GM18502 (cell line): ENCODE results near the gene LCMT1.
"Not testable (repeated sequence)": the region's sequence is repeated elsewhere in the genome, so short reads cannot be mapped to it uniquely, and the experiment has no call there.

Experiments used
- ATAC-seq: cut with Tn5 transposase; IDR thresholded peaks from one replicate; pipeline ENCODE4 v1.9.1; 2021; ENCODE audit warnings: mild to moderate bottlenecking; ENCODE audit not compliant: unreplicated experiment, poor library complexity

Gene LCMT1

DNA sequence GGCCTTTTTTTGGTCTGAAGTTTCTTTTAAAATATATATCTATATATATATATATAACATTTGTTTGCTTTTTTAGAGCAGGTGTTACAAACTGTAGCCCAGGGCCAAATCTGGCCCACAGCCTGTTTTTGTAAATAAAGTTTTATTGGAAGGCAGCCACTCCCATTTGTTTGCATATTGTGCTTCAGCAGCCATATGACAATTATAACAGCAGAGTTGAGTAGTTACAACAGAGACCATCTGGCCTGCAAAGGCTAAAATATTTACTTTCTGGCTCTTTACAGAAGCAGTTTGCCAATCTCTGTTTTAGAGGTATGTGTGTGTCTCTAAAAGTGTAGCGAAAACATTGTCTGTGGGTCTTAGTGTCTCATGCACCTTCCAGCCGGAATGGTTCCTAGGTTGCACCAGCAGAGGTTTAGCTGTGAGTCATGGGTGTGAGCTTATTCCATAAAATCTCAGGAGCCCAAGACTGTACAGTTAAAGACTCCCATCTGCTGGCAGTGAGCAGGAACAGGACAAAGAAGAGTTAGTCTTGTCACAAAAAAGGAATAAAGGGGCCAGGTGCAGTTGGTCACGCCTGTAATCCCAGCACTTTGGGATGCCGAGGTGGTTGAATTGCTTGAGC, 23.8 kb downstream of the LCMT1 start:
- ATAC-seq: no peak

DNA sequence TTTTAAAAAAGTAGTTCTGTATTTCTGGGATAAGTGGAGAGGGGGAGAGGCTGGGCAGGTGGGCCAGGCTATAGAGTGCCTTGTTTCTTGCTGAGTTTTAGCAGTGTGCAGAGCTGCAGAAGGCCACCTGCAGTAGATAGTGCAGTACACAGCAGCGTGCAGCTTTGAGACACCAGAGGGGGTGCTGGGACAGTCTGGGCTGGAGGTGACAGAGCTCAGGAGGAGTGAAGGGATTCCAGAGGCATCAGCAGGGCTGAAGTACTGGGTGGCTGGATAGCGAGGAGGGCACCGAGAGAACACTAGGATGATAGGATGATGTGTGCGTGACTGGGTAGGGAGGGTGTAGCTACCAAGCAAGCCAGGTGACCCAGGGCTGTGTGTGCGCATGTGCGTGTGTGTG, 26.6 kb downstream of the LCMT1 start:
- no peak for ATAC-seq

DNA sequence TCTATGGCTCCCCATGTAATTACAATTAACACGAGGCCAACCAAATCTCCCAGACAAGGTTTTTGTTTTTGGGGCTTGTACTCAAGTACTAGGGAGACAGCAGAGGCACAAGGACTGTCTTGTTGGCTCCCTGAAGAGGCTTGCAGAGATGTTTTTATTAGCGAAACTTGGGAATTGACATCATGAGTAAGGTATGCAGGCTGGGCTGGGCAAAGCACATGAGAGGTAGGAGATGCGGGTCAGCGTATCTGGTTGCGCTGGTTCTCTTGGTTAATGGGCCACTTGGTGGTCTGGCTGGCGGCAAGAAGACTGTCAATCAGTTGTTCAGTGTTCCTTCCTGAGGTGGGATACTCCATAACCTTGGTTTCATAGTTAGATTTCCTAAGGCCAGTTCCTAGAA, 28.9 kb downstream of the LCMT1 start:
- no peak for ATAC-seq

DNA sequence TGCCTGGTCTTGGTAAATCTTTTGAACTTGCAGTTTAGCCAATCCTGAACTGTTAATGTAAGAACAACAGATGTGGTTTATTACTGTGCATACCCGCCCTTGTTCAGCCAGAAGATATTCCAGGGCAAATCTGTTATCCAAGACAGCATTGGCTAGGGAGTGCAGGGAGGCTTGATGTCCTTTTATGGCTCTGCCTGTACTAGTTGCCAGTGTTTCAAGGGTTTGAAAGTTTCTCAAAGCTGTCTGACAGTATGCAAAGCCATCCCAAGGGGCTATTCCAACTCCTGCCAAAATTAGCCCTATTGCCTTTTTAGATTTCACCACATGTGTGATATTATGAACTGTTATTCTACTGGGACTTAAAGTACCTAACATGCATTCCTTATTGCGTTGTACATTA, 30.1 kb downstream of the LCMT1 start:
- no peak for ATAC-seq

GRCh38 chr16:25143928-25144327, 32.4 kb downstream of the LCMT1 start:
- ATAC-seq: no peak

GRCh38 chr16:25148568-25149215, 37.1 kb downstream of the LCMT1 start:
- no peak for ATAC-seq

GRCh38 chr16:25151996-25152395, 40.5 kb downstream of the LCMT1 start:
- no peak for ATAC-seq

- ATAC-seq: no peak
Observed at GRCh38 chr16:25155553-25156460, 44.3 kb downstream of the LCMT1 start.

- no peak for ATAC-seq
Observed at GRCh38 chr16:25157271-25157875, 45.8 kb downstream of the LCMT1 start.

GRCh38 chr16:25158401-25158800, 46.9 kb downstream of the LCMT1 start:
- ATAC-seq: no peak

GRCh38 chr16:25161753-25162367, 50.3 kb downstream of the LCMT1 start:
- ATAC-seq: no peak

DNA sequence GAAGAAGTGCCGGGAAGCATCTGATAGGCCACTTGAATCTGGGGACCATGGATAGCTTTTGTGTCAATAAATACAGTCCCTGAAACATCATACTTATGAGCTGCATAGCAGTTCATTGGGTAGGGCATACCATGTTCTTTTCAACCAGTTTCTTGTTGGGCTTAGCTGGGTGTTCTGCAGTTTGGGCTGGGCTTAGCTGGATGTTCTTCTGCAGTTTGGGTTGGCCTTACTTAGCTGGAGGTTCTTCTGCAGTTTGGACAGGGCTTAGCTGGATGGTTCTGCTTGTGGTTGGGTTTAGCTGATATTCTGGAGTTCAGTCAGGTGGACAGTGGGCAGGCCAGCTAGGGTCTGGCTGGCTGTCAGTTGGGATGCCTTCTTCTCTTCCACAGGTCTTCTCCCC, 52.1 kb downstream of the LCMT1 start:
- ATAC-seq: no peak

DNA sequence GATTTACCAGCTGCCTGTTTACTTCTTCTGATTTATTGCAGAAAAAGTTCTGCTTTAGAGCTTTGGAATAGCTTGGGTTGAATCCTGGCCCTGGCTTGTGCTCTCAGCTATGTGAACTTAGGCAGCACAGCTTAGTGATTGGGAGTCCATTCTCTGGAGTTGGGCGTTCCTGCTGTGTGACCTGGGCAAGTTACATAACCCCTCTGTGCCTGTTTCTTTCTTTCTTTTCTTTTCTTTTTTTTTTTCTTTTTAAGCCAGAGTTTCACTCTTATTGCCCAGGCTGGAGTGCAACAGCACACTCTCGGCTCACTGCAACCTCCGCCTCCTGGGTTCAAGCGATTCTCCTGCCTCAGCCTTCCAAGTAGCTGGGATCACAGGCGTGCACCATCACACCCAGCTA, 53.7 kb downstream of the LCMT1 start:
- ATAC-seq: no peak

- not testable (repeated sequence) for ATAC-seq
Observed at GRCh38 chr16:25167920-25168319, 56.4 kb downstream of the LCMT1 start.

GRCh38 chr16:25171390-25171789, 59.8 kb downstream of the LCMT1 start:
- ATAC-seq: no peak

DNA sequence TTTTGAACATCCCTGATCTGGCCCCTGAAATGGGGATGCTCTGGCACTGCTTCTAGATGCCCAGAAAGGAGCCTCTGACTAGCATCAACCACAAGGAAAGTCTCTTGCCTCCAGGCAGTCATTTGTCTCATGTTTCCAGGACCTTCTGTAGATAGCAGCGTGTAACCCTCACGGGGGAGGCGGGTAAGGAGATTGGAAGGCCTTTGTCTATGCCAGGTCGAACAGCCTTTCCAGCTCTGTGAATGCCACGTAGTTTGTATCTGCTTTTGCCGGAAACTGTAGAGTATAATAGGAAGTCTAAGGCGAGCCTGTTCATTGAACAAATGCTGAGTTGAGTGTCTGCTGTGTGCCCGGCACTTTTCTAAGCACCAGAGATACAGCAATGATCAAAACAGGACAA, 61.3 kb downstream of the LCMT1 start:
- ATAC-seq: no peak

DNA sequence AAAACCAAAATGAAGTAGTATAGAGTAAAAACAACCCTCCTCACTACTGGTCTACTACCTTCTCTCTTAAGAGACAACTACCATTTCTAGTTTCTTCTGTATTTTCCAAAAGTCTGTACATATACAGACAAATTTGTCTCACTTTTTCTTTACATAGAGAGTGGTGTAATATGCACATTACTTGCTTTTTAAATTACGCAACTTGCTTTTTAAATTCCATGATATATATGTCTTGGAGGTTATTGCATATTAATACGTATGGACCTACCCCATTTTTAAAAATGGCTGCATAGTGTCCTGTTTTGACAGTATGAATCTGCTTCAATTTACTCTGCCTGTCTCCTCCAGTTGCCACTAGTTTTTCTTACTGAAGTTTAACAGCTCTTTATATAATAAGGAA, 62.7 kb downstream of the LCMT1 start:
- ATAC-seq: no peak

- no peak for ATAC-seq
Observed at GRCh38 chr16:25176136-25176535, 64.6 kb downstream of the LCMT1 start.

DNA sequence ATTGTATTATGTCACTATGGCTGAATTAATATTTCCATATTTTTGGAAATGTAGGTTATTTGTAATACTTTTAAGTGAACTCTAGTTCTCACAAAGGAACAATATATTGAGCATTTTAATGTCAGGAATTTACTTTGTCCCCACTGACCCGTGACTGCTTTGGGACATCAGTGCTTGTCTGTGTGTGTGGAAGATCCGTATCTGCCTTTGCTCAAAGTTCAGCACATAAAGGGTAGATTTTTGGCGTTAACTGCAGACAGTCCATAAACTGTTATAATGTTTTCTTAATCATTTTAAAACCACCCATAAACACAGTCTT, 65.9 kb downstream of the LCMT1 start:
- ATAC-seq: no peak

DNA sequence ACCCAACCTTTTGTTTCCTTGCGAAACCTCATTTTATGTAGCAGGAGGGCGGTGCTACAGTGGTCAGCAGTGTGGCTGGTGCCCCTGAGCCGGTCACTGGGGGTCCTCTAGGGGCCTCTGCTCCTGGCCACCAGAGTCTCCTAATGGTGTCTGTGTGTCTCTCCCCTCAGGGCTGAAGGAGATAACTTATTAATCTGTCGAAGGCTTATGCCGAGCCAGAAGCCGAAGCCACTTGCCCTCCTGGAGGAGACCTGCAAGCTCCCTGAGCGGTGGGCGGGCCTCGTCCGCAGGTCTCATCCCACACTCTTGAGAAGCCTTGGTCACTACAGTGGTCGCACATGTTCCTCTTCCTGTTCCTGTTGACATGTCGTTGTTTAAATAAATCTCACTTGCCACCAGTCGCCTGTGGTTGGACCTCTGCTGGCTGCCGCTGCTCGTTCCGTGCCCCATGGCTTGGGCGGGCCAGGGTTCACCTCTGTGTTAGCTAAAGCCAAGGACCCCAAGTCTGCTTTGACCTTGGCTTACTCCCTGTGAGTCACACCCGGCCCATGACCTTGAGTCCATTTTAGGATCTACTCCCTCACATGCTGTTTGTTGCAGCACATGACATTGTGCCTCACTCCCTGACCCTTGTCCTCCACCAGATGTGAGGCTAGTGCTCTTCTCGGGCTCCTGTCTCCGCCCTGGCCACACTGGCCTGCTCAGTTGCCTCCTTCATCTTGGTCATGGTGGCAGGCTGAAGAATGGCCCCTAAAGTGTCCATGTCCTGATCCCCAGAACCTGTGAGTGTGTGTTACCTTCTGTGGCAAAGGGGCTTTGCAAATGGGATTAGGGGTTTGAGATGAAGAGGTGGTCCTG, 66.5 kb downstream of the LCMT1 start:
- no peak for ATAC-seq
